ENCODE data around the gene B3GNT3.

DNA sequence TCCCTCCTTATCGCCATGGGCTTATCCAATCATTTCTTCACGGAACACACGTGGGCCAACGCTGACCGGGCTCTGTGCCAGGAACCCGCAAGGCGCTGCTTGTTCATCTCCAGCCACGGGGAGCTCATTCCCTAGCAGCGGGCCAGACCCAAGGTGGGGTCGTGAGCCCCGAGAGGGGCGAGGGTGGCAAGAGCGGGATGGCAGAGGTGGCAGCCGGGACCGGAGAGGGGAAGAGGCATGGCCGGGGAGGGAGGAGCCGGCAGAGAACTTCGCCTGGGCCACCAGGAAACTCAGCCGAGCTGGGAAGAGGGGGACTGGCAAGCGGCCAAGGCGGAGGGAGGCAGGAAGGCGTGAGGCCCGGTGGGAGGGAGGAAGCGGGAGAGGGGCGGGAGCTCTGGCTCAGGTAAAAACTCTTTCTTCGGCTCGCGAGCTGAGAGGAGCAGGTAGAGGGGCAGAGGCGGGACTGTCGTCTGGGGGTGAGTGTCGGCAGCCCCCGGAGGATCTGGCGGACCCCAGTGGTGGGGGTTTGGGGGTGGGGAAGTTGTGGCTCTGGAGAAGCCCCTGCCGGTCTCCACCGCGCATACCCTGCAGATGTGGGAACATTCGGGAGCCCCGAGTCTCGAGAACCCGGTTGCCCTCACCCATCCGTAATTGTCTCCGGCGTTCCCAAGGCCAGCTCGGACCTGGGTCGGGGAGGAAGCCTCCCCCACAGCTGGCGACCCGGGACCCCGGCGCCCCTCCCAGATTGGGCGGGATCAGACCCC is at the start of gene B3GNT3:
- TF ChIP-seq, protein P1, sequence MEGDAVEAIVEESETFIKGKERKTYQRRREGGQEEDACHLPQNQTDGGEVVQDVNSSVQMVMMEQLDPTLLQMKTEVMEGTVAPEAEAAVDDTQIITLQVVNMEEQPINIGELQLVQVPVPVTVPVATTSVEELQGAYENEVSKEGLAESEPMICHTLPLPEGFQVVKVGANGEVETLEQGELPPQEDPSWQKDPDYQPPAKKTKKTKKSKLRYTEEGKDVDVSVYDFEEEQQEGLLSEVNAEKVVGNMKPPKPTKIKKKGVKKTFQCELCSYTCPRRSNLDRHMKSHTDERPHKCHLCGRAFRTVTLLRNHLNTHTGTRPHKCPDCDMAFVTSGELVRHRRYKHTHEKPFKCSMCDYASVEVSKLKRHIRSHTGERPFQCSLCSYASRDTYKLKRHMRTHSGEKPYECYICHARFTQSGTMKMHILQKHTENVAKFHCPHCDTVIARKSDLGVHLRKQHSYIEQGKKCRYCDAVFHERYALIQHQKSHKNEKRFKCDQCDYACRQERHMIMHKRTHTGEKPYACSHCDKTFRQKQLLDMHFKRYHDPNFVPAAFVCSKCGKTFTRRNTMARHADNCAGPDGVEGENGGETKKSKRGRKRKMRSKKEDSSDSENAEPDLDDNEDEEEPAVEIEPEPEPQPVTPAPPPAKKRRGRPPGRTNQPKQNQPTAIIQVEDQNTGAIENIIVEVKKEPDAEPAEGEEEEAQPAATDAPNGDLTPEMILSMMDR (IDR thresholded peaks at IDR 0.05 in 8 of 11, conservative IDR thresholded peaks at IDR 0.05 in 3 of 11): no peak
- peak in 2 of 3 donors; percentile 30 for TF ChIP-seq POLR2AphosphoS5 (IDR thresholded peaks at IDR 0.05)
- no peak for TF ChIP-seq POLR2A (IDR thresholded peaks at IDR 0.05)

Measured in spleen (tissue), 7 donors.